Small intestine (tissue), 7 donors: ENCODE measurements around the gene UNC13B. TPM values are rescaled to one million over a fixed set of nuclear protein-coding genes. Genes with fewer than 3 reads are reported as not detected.

Experiments
- DNase-seq, 2 donors: peaks; one replicate each; pipeline versions ENCODE4 v3.0.0 to v3.0.0-alpha.2; 2013
- FAIRE-seq: peaks from 2 replicates; lab custom pipeline; 2012; peaks lifted over from hg19 to GRCh38; lab: Jason Lieb, UNC
- H3K27ac ChIP-seq, 3 donors: one replicate each; pipeline ENCODE4 v1.5.1; 2013; ENCODE audit warnings: low read length in 2 of 3, mild to moderate bottlenecking in 2 of 3, control low read depth in 1 of 3, inconsistent platforms in 1 of 3, low read depth in 1 of 3, moderate library complexity in 1 of 3
- H3K27me3 ChIP-seq, 3 donors: one replicate each; pipeline ENCODE4 v1.6.1; 2013; ENCODE audit warnings: low read length in 3 of 3, inconsistent platforms in 1 of 3; ENCODE audit not compliant: control insufficient read depth in 3 of 3, insufficient read depth in 3 of 3
- H3K36me3 ChIP-seq, 3 donors: one replicate each; pipeline ENCODE4 v1.6.1; 2013; ENCODE audit warnings: low read length in 3 of 3, inconsistent platforms in 1 of 3, low read depth in 1 of 3, mild to moderate bottlenecking in 1 of 3, moderate library complexity in 1 of 3; ENCODE audit not compliant: control insufficient read depth in 3 of 3, insufficient read depth in 2 of 3
- H3K4me1 ChIP-seq, 3 donors: one replicate each; pipeline ENCODE4 v1.6.1; 2013; ENCODE audit warnings: low read length in 2 of 3, inconsistent platforms in 1 of 3, low read depth in 1 of 3, mild to moderate bottlenecking in 1 of 3, moderate library complexity in 1 of 3; ENCODE audit not compliant: control insufficient read depth in 3 of 3, insufficient read depth in 2 of 3
- H3K4me3 ChIP-seq, 3 donors: one replicate each; pipeline ENCODE4 v1.5.1; 2013; ENCODE audit warnings: low read length in 3 of 3, control low read depth in 1 of 3, inconsistent platforms in 1 of 3, low read depth in 1 of 3, mild to moderate bottlenecking in 1 of 3, moderate library complexity in 1 of 3
- H3K9me3 ChIP-seq, 2 donors: one replicate each; pipeline ENCODE4 v1.6.1; 2013; ENCODE audit warnings: low read depth in 1 of 2, low read length in 1 of 2; ENCODE audit not compliant: control insufficient read depth in 2 of 2, insufficient read depth in 1 of 2
- WGBS, 3 donors: extraction: QIAGEN DNeasy Blood & Tissue Kit; methylation state at CpG; one replicate each; pipeline ENCODE4 v1.1.7; 2013; 5-methylcytosine and 5-hydroxymethylcytosine counted together
- polyA plus RNA-seq, 4 donors: library from polyadenylated mRNA; stranded (reverse) in 3 of 4; unstranded in 1 of 4; fragments of 200-250 nt in 3 of 4; fragments of 120-200 nt in 1 of 4; gene quantifications; one replicate each; pipeline versions ENCODE4 v1.2.1 to v1.2.3, GENCODE V29; 2013
- donor health status: healthy with polysubstance abuse.
- donor health status: control.
- donor health status: control.
- donor health status: Bipolar disorder and iron deficiency.
- donor health status: healthy.

UNC13B gene
- polyA plus RNA-seq, 4 donors = 11.3 to 23.6 (median 14.4) TPM

GRCh38 chr9:35416098-35416427 lies 254.3 kb downstream of the UNC13B start:
- Histone ChIP-seq H3K36me3 (no peaks in the 10 kb centered on the region), H3K4me3 (no peak overlapping the region), H3K9me3 (peaks cover 0 to 2% of the 10 kb centered on the region in 2 donors), H3K27ac (no peak overlapping the region), H3K4me1 (no peaks in the 10 kb centered on the region), H3K27me3 (no peaks in the 10 kb centered on the region)
- 77 to 86% (median 78%) methylated on average over 2 of the region's 2 CpGs for WGBS, 3 donors
- FAIRE-seq (no peak), DNase-seq (no peak)

DNA sequence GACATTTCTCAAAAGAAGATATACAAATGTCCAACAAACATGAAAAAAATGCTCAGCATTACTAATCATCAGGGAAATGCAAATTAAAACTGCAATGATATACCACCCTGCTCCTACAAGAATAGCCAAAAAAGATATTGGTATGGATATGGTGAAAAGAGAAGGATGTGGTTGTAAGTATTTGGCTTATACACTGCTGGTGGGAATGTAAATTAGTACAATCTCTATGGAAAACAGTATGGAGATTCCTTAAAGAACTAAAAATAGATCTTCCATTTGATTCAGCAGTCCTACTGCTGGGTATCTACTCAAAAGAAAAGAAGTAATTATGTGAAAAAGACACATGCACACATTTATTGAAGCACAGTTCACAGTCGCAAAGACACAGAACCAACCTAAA lies 260.5 kb downstream of the UNC13B start:
- H3K36me3 ChIP-seq = no peaks in the 10 kb centered on the region
- no peak for DNase-seq
- WGBS, 3 donors = 88 to 100% (median 96%) methylated on average over 1 of the region's 1 CpG
- no peaks in the 10 kb centered on the region for H3K27me3 ChIP-seq
- H3K4me1 ChIP-seq = peaks cover 0 to 3% (median 0%) of the 10 kb centered on the region in 3 donors
- no peak overlapping the region for H3K4me3 ChIP-seq
- H3K9me3 ChIP-seq = peaks cover 0 to 2% of the 10 kb centered on the region in 2 donors
- H3K27ac ChIP-seq = no peak overlapping the region
- FAIRE-seq = no peak

DNA sequence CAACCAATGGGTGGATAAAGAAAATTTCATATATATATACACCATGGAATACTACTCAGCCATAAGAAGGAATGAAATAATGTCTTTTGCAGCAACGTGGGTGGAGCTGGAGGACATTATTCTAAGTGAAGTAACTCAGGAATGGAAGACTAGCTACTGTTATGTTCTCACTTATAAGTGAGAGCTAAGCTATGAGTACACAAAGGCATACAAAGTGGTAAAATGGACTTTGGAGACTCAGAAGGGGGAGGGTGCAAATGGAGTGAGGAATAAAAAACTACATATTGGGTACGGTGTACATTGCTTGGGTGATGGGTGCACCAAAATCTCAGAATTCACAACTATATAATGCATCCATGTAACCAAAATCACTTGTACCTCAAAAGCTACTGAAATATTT lies 260.9 kb downstream of the UNC13B start:
- Histone ChIP-seq H3K27ac (no peak overlapping the region), H3K4me1 (peaks cover 0 to 3% (median 0%) of the 10 kb centered on the region in 3 donors), H3K27me3 (no peaks in the 10 kb centered on the region), H3K9me3 (peaks cover 0 to 2% of the 10 kb centered on the region in 2 donors), H3K36me3 (no peaks in the 10 kb centered on the region), H3K4me3 (no peak overlapping the region)
- no peak for DNase-seq
- WGBS, 3 donors = 62 to 70% (median 68%) methylated on average over 2 of the region's 2 CpGs
- no peak for FAIRE-seq

DNA sequence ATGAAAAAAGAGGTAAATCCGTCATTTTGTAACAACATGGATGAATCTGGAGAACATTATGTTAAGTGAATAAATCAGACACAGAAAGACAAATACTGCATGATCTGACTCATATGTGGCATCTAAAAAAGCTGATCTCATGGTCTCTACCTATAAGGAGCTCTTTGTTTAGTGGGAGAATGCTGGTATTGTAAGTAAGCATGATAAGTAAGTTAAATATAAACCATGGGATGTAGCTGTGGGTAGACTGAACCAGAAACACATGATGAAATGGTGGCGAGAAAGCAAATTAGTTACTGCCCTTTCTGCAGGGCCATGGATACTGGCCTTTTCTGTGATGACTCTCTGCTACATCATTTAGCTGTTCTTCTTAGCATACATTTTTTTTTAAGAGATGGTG lies 261.7 kb downstream of the UNC13B start:
- FAIRE-seq (no peak), DNase-seq (peak; percentile 24 to 45)
- H3K4me1 ChIP-seq = peaks cover 0 to 3% (median 0%) of the 10 kb centered on the region in 3 donors
- no peak overlapping the region for H3K4me3 ChIP-seq
- H3K27me3 ChIP-seq = no peaks in the 10 kb centered on the region
- H3K9me3 ChIP-seq = peaks cover 0 to 2% of the 10 kb centered on the region in 2 donors
- H3K36me3 ChIP-seq = no peaks in the 10 kb centered on the region
- H3K27ac ChIP-seq = peak overlapping the region in 1 of 3 donors; percentile 56
- WGBS, 3 donors = 11 to 59% (median 30%) methylated on average over 2 of the region's 2 CpGs

GRCh38 chr9:35424356-35425352 lies 262.8 kb downstream of the UNC13B start:
- no peaks in the 10 kb centered on the region for H3K27me3 ChIP-seq
- no peaks in the 10 kb centered on the region for H3K9me3 ChIP-seq
- WGBS, 3 donors = 78 to 88% (median 81%) methylated on average over 7 of the region's 7 CpGs
- no peaks in the 10 kb centered on the region for H3K36me3 ChIP-seq
- DNase-seq (no peak), FAIRE-seq (no peak)
- H3K4me1 ChIP-seq = peaks cover 0 to 3% (median 0%) of the 10 kb centered on the region in 3 donors
- H3K4me3 ChIP-seq = no peak overlapping the region
- H3K27ac ChIP-seq = no peak overlapping the region

- FAIRE-seq (no peak), DNase-seq (peak in 1 of 2 donors; percentile 18)
- H3K4me3 ChIP-seq = no peak overlapping the region
- no peaks in the 10 kb centered on the region for H3K36me3 ChIP-seq
- peaks cover 0 to 3% (median 0%) of the 10 kb centered on the region in 3 donors for H3K4me1 ChIP-seq
- WGBS, 3 donors = 10 to 49% (median 37%) methylated on average over 1 of the region's 1 CpG
- H3K27ac ChIP-seq = no peak overlapping the region
- no peaks in the 10 kb centered on the region for H3K27me3 ChIP-seq
- H3K9me3 ChIP-seq = no peaks in the 10 kb centered on the region
Observed at GRCh38 chr9:35426627-35427026, 264.8 kb downstream of the UNC13B start.

- no peak overlapping the region for H3K4me3 ChIP-seq
- no peaks in the 10 kb centered on the region for H3K4me1 ChIP-seq
- no peaks in the 10 kb centered on the region for H3K9me3 ChIP-seq
- FAIRE-seq (no peak), DNase-seq (no peak)
- no peaks in the 10 kb centered on the region for H3K36me3 ChIP-seq
- H3K27me3 ChIP-seq = no peaks in the 10 kb centered on the region
- WGBS, 3 donors = 87 to 95% (median 92%) methylated on average over 1 of the region's 1 CpG
- no peak overlapping the region for H3K27ac ChIP-seq
Observed at GRCh38 chr9:35431467-35431866, 269.7 kb downstream of the UNC13B start.

- no peak overlapping the region for H3K27ac ChIP-seq
- no peaks in the 10 kb centered on the region for H3K27me3 ChIP-seq
- WGBS, 3 donors = 89 to 96% (median 91%) methylated on average over 2 of the region's 2 CpGs
- no peaks in the 10 kb centered on the region for H3K9me3 ChIP-seq
- H3K36me3 ChIP-seq = no peaks in the 10 kb centered on the region
- FAIRE-seq (no peak), DNase-seq (no peak)
- no peaks in the 10 kb centered on the region for H3K4me1 ChIP-seq
- H3K4me3 ChIP-seq = no peak overlapping the region
Observed at GRCh38 chr9:35432076-35432475, 270.3 kb downstream of the UNC13B start.
